HG03097 (cell line): ENCODE results near the gene PPP6C.
"Not testable (repeated sequence)": the region's sequence is repeated elsewhere in the genome, so short reads cannot be mapped to it uniquely, and the experiment has no call there.

Experiments used
- ATAC-seq: cut with Tn5 transposase; IDR thresholded peaks from one replicate; pipeline ENCODE4 v1.9.1; 2021; ENCODE audit not compliant: unreplicated experiment, low FRiP score

Gene PPP6C

DNA sequence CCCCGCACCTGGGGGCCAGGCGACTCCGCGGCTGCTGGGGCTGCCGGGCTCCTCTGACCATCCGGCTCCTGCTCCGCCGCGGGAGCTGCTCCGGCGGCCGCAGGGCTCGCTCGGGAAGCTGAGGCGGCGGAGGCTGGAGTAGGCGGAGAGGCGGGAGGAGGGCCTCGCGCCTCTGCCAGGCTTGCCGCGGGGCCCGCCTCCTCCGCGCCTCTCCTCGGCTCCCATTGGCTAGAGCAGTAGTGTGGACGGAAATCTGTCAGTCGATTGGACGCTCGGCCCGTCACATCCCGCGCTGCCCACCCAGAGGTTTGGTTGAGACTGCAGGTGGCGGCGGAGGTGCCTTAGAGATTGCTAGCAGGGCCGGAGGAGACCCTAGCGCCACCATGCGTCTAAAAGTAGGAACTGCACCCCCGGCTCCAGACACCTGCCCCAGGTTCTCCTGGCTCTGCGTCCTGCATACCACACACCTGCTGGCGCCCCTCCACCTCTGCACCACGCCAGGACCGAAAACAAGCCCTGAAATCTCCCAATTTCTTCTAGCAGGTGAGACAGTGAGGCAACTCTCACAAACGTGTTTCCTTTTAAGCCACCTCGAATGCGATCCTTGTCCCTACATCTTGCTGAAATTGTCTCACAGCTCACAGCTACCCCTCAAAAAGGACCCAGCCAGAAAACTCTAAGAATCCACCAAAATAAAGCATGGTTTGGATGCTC is 46.1 kb downstream of the PPP6C start, which contains the start of gene SCAI:
Gene SCAI (minus strand): TSS at position 152 of the 714 bp plus-strand sequence. CDS start 91 bp downstream, at position 61.
- ATAC-seq: peak; percentile 98

DNA sequence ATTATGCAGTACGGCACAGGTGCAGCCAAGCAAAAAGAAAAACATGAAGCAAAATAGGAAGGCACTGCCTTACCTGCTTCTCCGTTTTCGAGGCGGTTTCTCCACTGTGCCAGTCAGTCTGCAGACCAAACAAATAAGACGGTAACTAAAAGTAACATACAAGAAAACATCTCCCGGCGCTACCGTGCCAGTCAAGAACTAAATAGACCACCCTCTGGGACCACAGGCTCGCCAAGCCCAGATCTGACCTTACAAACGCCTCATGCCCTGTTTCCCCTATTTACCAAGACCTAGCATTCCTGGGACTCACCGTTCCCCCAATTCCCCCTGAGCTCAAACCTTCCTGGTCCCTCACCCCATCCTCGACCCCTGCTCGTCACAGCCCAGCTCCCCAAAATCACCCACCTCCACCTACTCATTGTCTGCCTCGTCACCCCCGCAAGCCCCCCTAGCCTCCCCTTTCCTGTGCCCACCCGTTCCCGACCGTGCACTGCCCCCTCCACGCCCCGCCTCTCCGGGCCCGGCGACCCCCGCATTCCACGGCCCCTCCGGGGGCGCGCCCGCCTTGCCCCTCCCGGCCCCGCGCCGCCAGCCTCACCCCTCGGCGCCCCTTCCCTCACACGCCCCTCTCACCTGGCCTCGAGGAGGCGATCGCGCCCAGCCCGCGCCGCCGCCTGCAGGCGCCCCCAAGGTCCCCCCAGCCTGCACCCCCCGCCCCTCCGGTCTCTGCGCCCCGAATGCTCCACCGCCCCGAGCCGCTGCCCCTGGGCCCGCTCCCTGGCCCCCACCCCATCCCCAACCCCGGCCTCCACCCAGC is 46.8 kb downstream of the PPP6C start:
- peak; percentile 5 for ATAC-seq

DNA sequence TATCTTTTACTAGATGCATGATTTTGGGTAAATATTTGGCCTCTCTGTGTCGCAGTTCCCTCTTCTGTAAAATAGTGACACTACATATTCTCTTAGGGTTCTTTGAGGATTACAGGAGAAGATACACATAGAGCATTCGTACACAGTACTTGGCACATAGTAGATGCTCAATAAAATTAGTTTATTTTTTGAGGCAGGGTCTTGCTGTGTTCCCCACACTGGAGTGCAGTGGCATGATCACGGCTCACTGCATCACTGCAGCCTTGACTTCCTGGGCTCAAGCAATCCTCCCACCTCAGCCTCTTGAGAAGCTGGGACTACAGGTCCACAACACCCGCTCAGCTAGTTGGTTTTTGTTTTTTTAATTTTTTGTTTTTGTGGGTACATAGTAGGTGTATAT is 47.9 kb downstream of the PPP6C start:
- no peak for ATAC-seq

DNA sequence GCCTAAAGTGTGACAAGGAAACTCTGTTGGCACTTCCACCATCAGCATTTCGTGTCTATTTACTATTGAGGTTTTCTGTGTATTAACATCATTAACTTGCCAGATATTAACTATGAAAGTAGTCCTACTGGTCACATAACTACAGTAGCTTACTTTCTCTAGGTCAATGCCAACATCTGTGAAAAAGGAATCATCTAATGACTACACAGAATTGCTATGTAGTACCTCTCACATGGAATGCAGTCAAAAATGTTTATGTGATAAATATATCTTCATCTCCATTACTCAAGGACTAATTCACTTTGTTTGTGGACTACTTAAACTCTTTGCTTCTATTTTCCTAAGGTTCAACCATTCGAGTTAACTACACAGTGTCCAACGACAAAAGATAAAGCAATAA is 48.4 kb downstream of the PPP6C start:
- no peak for ATAC-seq

DNA sequence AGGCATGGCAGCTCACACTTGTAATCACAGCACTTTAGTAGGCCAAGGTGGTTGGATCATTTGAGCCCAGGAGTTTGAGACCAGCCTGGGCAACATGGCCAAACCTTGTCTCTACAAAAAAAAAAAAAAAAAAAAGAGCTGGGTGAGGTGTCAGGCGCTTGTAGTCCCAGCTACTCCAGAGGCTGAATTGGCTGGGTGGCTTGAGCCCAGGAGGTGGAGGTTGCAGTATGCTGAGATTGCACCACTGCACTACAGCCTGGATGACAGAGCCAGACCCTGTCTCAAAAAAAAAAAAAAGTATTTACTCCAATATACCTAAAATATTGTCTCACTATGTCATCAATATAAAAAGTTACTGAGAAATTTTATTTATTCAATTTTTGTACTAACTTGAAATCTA is 49.0 kb downstream of the PPP6C start:
- ATAC-seq: no peak

DNA sequence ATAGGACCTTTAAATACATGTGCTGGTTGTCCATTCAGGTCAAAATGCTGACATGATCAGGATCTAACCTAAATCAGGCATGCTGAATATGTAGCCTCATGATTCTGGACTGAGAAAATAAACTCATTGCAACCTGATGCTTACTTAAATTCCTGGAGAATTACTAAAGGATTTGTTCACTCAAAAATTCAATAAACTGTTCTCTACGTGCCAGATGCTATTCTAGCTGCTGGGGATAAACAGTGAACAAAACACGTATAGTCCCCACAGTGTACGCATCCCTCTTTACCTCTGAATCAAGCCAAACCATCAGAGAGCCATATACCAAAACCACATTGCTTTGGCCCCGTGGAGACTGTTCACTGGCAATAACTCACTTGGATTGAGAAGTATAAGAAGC is 52.4 kb downstream of the PPP6C start:
- ATAC-seq: no peak

DNA sequence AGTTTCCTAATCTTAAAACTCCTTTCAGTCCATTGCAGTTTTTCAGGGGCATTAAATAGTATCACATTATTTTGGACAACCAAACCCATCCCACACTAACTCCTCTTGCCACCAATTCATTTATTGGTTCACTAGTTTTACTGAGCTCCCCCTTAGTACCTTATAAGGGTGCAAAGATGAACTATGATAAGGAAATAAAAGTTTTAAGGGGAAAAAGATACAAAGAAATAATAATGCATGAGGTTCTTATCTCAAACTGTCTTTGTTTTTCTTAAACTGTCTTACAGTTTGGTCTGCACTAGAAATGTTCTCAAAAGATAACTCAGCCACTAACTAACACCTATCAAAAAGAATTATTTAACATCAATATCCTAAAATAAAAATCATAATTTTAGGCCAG is 54.6 kb downstream of the PPP6C start:
- no peak for ATAC-seq

DNA sequence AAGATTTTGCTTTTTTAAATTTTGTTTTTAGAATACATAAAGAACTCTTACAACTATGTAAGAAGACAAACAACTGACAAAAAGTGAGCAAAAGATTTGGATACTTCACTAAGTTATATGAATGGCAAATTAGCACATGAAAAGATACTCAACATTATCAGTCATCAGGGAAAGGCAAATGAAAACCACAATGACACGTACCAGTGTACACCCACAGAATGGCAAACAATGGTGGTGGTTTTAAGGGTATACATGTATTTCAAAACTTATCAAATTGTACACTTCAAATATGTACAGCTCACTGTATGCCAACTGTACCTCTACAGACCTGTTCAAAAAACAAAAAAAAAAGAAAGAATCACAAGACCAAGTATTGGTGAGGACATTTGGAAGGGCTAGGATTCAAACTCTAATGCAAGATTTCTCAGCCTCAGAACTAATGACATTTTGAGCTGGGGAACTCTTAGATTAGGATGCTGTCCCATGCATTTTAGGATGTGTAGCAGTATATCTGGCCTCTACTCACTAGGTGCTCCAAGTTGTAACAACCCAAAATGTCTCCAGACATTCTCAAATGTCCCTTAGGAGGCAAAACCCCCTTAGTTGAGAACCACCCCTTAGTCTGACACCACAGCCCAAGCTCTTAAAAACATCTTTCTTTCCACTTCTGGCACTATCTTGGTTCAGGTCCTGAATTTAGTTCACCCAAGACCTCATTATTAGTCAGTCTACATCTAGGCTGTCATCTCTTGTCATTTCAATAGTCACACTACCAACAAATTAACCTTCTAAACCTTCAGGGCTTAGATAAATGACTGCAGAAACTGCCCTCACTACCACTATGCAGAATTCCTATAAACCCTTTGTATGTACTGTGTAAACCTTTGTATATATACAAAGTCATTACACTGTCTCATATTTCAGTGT is 55.9 kb downstream of the PPP6C start:
- no peak for ATAC-seq

DNA sequence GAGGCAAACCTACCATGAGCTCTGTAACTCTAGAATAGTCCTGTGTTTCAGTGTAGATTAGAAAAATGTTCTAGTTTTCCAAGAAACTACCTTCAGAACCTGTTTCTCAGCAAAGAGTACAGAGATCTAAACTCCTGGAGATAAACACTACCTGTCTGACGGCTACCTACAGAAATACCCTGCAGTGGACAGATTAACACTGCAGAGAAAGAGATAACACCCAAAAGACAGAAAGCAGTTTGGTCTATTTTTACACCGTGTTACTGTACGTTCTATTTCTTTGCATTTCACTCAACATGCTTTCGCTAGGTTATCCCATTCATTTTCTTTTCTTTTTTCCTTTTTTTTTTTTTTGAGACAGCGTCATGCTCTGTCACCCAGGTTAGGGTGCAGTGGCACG is 57.8 kb downstream of the PPP6C start:
- no peak for ATAC-seq

DNA sequence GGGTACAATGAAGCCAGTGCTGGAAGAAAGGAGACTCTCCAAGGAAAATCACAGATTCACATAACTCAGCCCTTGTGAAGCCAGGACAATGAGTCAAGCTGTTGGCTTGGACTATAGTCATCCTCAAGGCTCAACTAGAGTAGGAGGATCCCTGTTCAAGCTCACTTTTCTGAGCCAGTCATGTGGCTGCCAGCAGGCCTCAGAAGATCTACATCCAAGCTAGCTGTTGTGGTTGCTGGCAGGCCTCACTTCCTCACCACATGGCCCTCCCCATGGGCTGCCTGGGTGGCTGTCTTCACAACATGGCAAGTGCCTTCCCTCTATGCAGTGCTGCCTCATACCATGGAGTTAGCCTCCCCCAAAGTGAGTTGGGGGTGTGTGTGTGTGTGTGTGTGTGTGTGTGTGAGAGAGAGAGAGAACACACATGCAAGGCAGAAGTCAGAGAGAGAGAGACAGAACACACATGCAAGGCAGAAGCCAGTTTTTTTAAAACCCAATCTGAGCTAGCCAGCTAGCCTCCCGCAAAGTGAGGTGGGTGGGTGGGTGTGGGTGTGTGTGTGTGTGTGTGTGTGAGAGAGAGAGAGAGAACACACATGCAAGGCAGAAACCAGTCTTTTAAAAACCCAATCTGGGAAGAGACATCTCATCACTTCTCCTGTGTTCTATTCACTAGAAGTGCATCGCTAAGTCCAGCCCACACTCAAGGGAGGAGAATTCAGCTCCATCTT is 63.4 kb downstream of the PPP6C start:
- ATAC-seq: peak; percentile 85

DNA sequence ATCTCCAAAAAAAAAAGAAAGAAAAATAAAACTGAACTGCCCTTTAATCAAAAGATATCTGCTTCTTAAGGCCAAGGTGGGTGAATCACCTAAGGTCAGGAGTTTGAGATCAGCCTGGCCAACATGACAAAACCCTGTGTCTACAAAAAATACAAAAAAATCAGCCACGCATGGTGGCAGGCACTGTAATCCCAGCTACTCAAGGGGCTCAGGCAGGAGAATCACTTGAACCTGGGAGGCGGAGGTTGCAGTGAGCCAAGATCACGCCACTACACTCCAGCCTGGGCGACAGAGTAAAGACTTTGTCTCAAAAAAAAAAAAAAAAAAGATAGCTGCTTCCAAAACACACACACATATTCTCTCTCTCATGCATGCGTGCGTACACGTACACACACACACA is 64.1 kb downstream of the PPP6C start:
- no peak for ATAC-seq

DNA sequence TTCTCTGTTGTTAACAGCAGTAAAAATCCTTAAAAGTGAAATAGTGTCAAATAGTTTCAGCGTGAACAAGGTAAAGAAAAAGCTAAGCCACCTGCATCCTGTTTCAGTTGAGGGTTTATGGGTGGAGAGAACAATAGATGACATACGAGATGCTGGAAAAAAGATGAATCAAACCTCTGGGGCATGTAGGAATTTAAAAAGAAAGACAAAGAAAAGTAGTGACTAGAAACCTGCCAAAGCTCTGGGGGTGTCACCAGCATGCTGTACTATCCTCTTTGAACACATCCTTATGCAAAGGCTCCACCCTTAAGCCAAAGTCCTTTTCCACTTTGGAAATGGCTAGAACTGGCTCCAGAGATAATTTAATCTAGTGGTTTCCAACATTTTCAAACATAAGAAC is 68.5 kb downstream of the PPP6C start:
- no peak for ATAC-seq

DNA sequence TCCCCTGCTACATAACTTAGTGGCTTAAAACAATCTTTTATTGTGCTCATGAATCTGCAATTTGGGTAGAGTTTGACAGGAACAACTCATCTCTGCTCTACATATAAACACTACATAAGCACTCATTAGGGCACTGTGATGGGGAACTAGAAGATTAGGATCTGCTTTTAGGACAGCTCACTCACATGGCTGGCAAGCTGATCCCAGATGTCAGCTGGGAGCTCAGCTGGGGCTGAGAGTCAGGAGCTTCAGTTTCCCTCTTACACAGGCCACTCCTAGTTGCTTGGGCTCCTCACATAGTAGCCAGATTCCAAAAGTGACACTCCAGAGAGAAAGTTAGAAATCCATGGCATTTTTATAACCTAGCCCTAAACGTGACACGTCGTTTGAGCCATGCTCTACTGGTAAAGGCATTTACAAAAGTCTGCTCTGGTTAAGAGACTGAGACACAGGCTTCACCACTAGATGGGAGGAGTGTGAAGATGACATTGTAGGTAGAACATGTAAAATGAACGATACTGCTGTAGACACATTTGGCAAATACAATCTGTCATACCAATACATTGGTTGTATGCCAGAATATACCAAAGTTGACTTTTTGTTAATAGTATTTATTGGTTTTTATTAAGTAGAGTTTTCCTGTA is 69.8 kb downstream of the PPP6C start:
- no peak for ATAC-seq

DNA sequence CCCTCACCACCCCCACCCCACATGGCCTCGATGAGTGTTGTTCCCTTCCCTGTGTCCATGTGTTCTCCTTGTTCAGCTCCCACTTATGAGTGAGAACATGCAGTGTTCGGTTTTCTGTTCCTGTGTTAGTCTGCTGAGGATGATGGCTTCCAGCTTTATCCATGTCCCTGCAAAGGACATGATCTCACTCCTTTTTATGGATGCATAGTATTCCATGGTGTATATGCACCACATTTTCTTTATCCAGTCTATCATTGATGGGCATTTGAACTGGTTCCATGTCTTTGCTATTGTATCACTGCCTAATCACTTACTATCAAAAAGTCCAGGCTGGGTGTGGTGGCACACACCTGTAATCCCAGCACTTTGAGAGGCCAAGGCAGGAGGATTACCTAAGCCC is 70.9 kb downstream of the PPP6C start:
- ATAC-seq: not testable (repeated sequence)

DNA sequence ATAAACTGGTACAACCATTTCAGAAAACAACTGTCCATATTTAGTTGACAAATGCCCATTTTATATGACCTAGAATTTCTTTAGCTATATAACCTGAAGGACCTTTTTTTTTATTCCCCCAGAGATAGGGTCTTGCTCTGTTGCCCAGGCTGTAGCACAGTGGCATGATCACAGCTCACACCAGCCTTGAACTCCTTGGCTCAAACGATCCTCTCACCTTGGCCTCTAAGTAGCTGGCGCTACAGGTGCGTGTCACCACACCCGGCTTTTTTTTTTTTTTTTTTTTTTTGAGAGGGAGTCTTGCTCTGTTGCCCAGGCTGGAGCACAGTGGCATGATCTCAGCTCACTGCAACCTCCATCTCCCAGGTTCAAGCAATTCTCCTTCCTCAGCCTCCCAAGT is 75.1 kb downstream of the PPP6C start:
- ATAC-seq: not testable (repeated sequence)

DNA sequence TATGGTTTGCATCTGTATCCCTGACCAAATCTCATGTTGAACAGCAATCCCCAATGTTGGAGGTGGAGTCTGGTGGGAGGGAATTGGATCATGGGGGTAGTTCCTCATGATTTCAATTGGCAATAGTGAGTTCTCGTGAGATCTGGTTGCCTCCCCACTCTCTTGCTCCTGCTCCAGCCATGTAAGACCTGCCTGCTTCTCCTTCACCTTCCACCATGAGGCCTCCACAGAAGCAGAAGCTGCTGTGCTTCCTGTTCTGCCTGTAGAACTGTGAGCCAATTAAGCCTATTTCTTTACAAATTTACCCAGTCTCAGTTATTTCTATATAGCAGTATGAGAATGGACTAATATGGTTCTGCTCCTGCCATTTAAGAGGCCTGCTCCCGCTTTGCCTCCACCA is 79.1 kb downstream of the PPP6C start:
- no peak for ATAC-seq

DNA sequence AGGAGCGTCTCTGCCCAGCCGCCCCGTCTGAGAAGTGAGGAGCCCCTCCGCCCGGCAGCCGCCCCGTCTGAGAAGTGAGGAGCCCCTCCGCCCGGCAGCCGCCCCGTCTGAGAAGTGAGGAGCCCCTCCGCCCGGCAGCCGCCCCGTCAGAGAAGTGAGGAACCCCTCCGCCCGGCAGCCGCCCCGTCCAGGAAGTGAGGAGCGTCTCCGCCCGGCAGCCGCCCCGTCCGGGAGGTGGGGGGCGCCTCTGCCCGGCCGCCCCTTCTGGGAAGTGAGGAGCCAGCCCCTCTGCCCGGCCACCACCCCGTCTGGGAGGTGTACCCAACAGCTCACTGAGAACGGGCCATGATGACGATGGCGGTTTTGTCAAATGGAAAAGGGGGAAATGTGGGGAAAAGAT is 81.1 kb downstream of the PPP6C start:
- ATAC-seq: not testable (repeated sequence)

DNA sequence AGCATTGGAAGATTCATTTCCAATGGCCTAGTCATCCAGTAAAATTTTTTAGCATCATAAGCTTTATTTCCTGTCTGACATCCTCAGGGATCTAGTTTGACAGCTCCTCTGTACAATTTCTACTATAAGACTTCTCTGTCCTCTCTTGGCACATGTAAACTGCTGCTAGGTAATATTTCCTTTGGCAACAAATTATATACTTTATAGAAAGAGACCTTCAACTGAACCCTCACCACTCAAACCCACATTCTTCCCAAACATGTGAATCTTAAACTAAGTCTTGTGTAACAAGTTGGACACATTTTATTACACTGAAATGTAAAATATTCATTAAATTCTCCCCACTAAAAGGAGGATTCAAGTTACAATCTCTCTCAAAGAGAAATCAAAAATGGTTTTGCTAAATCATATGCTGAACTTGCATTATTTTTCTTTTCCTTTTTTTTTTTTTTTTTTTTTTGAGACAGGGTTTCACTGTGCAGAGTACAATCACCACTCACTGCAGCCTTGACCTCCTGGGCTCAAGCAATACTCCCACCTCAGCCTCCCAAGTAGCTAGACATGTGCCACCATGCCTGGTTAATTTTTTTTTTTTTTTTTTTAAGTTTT is 83.2 kb downstream of the PPP6C start:
- no peak for ATAC-seq

DNA sequence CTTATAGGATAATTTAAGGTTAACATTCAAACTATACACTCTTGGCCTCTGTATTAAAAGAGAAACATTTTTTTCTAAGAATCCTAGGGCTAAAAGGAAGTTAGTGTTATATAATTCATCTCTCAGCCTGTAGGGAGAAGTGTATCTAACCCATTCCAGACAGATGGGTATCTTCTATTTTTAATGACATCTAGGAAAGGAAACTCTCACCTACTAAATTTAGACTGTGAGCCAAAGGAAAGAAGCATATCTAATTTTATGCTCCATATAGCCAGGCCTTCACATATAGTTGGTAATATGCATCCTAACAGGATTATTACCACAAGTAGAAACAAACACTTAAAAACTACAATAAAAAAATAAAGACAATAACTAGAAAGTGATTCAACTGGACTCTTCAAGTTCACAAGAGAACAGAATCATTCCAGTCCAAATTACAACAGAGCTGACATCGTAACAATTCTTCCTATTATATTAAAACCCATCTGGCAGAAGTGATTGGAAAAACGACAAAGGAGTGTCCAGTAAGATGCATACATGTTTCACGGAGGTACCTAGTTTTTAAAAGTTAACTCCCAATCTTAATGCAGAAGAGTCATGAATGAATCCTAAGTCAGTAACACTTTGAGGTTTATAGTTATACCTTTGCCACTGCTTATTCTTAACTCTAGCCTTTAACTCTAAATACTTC is 85.7 kb downstream of the PPP6C start:
- ATAC-seq: no peak
